Inferior parietal cortex (tissue), 1 donor: ENCODE results near the gene ZPBP2.
"Not testable (repeated sequence)": the region's sequence is repeated elsewhere in the genome, so short reads cannot be mapped to it uniquely, and the experiment has no call there.

Experiments used
- DNase-seq: peaks from one replicate; pipeline ENCODE4 v3.0.0-alpha.2; 2016; ENCODE audit errors: extremely low spot score

Gene ZPBP2, protein sequence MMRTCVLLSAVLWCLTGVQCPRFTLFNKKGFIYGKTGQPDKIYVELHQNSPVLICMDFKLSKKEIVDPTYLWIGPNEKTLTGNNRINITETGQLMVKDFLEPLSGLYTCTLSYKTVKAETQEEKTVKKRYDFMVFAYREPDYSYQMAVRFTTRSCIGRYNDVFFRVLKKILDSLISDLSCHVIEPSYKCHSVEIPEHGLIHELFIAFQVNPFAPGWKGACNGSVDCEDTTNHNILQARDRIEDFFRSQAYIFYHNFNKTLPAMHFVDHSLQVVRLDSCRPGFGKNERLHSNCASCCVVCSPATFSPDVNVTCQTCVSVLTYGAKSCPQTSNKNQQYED

DNA sequence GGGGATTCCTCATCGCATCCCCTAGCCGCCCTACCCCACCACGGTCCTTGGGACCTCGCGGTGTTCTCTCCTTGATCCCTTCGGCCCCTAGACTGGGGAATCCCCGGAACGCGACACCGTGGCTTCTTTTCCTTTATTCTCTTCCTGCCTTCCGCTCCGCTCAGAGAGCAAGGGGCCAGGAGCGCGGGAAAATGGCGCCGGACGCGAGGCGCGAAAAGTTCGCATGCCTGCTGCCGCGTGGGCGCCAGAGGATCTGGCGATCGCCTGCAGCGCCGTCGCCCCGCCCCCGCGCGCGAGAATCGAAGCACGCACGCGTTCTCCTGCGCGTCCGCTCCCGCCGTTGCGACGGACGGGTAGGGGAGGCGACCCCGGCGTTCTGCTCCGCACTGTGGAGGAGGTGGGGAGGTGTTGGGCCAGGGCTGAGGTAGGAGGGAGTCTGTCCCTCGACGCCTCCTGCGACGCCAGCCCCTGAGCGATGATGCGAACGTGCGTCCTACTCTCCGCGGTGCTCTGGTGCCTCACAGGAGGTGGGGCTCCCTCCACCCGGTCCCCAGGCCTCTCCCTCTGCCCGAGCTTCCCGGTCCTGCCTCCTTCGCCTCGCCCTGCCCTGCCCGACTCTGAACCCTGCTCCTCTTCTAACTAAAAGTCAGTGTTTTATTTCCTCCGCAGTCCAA lies at the start of gene ZPBP2:
ZPBP2 (plus strand) TSS at position 323 of the 674 bp plus-strand sequence; CDS start at position 476, 153 bp downstream.
- DNase-seq = no peak

DNA sequence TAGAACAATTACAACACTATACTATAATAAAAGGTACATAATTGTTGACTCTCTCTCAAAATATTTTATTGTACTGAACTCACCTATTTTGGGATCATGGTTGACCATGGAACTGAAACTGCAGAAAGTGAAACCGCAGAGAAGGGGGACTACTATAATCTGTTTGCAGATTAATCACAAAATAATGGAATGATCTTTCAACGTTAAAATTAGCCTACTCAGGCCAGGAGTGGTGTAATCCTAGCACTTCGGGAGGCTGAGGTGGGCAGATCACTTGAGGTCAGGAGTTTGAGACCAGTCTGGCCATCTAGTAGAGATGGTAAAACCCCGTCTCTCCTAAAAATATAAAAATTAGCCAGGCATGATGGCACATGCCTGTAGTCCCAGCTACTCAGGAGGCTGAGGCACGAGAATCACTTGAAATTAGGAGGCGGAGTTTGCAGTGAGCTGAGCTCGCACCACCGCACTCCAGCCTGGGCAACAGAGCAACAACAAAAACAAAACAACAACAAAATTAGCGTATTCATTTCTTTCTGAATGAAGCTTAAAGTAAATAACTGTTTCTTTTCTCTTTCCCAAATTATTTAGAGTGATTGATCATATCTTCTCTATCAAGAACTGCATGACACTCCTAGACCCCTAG lies 49.5 kb upstream of the ZPBP2 start:
- no peak for DNase-seq

DNA sequence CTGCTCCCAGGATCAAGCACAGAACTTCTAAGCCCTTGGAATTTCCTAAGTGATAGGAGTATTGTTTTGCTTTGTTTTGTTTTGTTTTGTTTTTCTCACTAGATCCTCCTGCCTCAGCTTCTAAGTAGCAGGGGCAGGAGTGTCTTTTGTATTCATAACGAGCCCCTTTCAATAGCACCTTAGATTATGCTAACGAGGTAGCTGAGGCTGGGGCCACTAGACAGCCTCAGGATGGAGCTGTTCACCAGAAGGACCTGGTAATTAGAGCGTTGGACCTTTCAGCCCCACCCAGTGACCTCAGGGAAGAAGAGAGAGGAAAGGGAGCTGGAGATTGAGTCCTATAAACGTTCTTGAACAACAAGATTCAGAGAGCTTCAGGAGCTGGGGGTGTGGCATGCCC lies 47.5 kb upstream of the ZPBP2 start:
- no peak for DNase-seq

DNA sequence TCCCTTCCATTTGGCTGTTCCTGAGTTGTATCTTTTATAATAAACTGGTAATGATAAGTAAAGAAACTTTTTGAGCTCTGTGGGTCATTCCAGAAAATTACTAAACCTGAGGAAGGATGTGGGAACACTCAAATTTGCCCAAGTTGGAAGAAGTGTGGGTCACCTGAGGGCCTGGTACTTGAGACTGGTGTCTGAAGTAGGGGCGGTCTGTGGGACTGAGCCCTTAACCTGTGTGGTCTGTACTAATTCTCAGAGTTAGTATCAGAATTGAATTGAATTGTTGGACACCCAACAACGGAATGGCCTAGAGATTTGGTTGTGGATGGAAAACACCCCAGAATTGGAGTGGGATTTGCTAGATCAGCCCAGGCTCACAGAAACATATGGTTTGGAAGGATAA lies 47.0 kb upstream of the ZPBP2 start:
- DNase-seq = no peak

DNA sequence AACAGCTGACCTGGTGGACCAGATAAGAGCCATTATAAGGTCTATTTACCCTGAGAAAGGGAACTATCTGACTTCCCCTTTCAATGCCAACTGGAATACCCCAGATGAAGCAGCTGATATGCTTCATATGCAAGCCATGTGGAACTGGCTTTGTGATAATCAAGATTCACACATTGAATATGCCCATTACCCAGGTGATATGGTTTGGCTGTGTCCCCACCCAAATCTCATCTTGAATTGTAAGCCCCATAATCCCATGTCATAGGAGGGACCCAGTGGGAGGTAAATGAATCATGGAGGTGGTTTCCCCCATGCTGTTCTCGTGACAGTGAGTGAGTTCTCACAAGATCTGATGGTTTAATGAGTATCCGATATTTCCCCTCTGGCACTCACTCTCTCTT lies 46.0 kb upstream of the ZPBP2 start:
- DNase-seq = no peak

DNA sequence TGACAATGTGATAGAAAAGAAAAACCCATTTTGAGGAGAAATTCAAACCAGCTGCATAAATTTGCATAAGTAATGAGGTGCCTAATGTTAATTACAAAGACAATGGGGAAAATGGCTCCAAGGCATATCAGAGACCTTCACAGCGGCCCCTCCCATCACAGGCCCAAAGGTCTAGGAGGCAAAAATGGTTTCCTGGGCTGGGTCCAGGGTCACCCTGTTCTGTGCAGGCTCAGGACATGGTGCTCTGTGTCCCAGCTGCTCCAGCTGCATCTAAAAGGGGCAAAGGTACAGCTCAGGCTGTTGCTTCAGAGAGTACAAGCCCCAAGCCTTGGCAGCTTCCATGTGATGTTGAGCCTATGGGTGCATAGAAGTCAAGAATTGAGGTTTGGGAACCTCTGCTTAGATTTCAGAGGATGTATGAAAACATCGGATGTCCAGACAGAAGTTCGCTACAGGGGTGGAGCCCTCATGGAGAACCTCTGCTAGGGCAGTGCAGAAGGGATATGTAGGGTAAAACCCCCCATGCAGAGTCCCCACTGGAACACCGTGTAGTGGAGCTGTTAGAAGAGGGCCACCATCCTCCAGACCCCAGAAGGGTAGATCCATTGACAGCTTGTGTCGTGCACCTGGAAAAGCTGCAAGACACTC lies 44.5 kb upstream of the ZPBP2 start:
- DNase-seq = no peak

DNA sequence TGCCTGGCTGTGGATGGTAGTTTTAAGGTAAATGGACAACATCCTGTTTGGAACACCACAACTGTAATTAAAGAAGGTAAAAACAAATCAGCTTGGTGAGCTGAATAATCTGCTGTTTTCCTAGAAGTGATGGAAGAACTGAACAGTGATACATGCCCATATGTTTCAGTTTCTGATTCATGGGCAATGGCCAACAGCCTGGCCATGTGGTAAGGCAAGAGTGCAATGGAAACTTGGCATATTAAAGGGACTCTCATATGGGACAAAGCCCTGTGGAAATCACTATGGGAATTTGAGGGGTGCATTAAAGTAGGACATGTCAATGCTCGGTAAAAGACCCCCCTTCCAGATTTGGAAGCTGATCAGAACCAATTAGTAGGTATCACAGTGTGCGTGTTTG lies 41.7 kb upstream of the ZPBP2 start:
- no peak for DNase-seq

DNA sequence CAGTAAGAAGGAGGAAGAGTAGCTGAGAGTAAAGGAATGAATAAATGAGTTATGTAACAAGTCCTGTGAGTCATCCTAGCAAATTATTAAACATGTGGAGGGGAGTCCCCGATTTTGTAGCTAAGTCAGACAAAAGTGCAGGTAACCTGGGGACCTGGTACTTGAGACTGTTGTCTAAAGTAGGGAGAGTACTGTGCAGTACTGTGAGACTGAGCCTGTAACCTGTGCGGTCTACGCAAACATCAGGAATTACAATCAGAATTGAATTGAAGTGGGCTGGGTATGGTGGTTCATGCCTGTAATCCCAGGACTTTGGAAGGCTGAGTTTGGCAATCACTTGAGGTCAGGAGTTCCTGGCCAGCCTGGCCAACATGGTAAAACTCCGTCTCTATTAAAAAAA lies 39.6 kb upstream of the ZPBP2 start:
- no peak for DNase-seq

DNA sequence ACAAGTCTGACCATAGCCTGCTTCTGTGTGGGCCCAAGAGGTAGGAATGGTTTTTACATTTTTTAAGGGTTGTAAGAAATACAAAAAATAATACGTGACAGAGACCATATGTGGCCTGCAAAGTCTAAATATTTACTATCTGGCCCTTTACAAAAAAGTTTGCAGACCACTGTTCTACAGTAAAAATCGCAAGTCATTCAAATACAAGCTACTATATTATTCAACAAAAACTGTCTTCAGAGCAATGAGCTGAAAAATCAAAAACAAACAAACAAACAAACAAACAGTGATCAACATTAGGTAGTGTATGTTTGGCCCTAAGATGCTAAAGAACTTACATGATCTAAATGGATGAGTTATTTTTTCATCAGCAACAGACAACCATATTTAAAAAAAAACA lies 36.4 kb upstream of the ZPBP2 start:
- DNase-seq = no peak

DNA sequence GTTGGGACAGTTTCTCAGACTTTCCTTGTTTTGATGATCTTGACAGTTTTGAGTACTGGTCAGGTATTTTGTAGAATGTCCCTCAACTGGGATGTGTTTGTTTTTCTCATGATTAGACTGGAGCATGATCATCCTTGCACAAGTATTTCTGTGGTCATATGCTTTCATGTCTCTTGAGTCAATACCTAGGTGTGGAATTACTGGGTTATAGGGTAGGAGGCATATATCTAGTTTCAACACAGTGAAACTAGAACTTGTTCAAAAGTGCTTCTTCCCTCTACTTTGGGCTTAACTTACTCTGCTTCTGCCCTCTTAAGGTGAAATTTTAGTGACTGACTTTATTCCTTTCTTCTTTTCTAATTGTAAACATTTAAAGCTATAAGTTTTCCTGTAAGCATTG lies 34.0 kb upstream of the ZPBP2 start:
- no peak for DNase-seq

DNA sequence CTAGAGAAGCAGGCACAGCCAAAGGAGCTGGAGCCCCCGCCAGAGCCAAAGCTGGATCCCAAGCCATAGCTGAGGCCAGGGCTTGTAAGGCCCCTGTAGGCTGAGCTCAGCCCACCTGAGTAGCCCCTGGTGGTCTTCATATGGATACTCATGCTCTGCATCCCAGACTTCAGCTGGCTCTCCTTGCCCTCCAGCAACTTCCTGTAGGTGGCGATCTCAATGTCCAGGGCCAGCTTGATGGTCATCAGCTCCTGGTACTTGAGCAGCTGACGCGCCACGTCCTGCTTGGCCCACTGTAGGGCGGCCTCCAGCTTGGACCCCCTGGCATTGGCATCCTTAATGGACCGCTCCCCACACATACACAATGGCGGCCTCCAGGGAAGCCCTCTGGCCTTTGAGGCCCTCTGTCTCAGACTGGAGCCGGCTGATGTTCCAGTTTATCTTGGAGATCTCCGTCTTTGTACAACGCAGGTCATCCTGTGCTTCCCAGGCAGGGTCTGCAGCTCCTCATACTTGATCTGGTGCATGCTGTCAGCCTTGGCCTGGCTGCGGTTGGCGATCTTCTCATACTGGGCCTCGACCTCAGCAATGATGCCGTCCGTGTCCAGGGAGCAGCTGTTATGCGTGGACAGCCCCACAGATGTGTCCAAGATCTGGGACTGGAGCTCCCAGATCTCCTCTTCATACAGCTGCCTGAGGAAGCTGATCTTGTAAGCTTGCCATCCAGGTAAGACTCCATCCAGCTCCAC lies 32.8 kb upstream of the ZPBP2 start:
- no peak for DNase-seq

DNA sequence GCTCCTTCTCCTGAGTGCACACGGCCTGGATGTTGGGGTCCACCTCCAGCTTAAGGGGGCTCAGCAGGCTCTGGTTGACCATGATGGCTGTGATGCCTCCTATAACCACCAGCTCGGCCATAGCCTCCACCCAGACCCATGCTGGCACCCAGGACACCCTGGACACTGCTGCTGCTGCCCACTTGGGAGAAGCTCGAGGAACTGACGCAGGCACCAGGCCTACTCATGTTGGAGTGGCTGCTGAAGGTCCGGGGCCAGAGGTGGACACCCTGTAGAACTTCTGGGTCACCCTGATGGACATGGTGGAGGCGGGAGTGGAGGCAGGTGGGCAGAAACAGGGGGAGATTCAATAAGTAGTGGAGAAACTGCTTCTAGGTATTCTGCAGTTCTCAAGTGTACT lies 31.9 kb upstream of the ZPBP2 start:
- no peak for DNase-seq

DNA sequence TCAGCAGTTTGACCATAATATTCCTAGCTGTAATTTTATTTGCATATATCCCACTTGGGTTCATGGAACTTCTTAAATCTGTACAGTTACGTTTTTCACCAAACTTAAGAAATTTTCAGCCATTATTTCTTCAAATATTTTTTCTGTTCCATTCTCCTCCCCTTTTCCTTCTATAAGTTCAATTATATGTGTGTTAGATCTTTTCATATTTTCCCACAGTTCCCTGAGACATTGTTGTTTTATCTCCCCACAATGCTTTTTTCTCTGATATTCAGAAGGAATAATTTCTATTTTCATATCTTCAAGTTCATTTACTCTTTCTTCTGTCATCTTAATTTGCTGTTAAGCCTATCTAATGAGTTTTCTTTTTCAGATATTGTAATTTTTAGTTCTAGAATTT lies 29.9 kb upstream of the ZPBP2 start:
- DNase-seq = no peak

DNA sequence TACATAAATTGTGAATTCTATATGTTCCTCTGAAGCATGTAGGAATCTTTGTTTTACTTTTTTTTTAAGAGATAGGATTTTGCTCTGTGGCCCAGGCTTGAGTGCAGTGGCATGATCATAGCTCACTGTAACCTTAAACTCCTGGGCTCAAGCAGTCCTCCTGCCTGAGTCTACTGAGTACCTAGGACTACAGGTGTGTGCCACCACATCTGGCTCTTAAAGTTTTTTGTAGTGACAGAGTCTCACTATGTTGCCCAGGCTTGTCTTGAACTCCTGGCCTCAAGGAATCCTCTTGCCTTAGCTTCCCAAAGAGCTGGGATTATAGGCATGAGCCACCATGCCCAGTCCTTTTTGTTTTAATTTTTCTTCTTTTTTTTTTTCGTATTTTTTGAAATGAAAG lies 29.2 kb upstream of the ZPBP2 start:
- DNase-seq = no peak

DNA sequence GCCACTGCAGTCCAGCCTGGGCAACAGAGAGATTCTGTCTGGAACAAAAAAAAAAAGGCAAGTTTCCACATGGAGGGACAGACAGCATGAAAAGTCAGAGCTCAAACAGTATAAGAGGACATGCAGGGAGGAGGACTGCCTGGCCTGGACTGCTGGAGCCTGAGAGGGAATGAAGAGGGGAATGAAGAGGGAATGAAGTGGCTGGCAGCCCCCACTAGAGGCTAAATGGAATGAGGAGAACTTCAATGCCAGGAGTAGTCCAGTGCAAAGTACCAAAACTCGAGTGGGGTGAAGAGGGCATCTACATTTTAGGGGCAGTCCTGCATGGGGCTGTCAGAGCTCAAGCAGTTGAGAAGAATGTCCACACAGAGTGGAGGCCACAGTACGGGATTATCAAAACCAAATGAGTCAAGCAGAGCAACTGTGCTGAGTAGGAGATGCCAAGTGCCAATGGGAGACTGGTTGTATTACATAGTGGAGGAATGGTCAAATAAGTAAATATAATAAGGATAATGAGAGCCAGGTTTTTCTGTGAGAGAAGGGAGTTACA lies 26.8 kb upstream of the ZPBP2 start:
- no peak for DNase-seq

DNA sequence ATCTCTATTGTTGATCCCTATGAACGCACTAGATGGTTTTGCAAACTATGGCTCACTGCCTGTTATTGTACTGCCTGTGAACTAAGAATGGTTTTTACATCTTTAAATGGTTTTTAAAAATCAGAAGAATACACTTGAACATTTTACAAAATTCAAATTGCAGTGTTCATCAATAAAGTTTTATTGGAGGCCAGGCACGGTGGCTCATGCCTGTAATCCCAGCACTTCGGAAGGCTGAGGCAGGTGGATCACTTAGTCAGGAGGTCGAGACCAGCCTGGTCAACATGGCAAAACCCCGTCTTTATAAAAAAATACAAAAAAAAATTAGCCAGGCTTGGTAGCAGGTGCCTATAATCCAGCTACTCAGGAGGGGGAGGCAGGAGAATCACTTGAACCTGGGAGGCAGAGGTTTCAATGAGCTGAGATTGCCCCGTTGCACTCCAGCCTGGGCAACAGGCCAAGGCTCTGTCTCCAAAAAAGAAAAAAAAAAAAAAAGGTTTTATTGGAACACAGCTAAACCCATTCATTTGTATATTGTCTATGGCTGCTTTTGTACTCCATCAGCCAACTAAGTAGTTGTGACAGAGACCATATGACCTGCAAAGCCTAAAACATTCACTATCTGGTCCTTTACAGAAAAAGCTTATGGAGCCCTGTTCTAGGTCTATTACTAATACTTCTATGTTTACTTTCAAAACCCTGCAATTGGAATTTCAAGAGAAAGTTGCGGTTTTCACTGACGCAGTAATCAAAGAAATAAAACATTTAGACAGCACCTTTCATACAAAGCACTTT lies 22.8 kb upstream of the ZPBP2 start:
- DNase-seq = no peak

DNA sequence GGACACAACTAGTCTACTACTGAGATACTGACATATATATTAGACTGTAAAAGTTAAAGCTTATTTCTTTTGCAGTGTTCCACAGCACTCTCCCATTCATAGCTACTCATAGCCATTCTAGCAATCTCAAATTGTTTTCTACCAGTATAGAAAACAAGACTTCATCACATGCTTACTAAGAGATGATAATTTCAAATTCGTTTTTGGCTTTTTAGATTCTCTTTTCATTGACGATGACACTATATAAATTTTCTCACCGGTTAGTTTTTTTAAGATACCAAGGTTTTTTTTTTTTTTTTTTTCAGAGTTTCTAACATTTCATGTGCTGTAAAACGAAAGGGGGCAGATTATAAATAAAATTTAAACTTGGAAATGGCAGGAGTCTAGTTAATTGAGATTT lies 21.8 kb upstream of the ZPBP2 start:
- no peak for DNase-seq

DNA sequence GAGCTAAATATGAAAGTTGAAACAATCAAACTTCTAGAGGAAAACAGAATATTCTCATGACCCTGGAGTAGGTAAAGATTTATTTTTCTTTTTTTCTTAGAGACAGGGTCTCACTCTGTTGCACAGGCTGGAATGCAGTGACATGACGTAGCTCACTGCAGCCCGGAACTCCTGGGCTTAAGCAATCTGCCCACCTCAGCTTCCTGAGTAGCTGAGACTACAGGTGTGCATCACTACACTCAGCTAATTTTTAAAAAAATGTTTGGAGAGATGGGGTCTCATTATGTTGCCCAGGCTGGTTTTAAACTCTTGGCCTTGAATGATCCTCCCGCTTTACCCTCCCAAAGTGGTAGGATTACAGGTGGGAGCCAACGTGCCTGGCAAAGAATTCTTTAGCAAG lies 19.4 kb upstream of the ZPBP2 start:
- DNase-seq = no peak

DNA sequence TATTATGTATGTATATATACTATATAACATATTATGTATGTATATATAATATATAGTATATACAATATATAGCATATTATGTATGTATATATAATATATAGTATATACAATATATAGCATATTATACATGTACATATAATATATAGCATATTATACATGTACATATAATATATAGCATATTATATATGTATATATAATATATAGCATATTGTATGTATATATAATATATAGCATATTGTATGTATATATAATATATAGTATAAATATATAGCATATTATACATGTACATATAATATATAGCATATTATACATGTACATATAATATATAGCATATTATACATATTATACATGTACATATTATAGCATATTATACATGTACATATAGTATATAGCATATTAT lies 17.8 kb upstream of the ZPBP2 start:
- not testable (repeated sequence) for DNase-seq

DNA sequence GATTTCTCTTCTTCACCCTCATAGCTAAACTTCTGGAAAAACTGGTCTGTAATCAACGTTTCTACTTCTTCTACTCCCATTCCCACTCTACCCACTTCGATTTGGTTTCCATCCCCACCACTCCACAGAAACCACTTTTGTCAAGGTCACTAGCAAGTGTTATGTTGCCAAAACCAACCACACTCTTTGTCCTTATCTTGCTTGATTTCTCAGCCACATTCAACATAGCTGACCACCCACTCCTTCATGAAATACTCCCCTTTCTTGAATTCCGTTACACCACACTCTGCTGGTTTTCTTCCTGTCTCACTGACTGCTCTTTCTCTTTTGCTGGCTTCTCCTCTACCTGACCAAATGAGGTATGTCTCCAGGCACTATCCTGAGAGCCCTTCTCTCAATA lies 15.8 kb upstream of the ZPBP2 start:
- no peak for DNase-seq

DNA sequence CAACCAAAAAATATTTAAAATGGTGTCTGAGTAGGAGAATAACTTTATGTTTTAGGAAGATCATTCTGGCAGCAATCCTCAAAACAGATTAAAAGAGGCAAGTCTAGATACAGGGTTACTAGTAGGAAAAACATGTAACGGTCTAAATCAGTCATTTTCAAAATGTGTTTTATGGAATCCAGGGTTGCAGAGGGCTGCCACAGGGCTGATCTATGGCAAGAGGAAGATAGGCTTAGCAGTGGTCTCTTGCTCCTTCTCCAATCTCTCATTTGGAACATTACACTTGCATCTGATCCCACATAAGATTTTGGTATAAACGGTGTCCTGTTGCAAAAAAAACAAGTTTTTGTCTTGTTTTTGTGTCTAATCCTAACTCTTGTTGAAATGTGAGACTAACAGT lies 13.1 kb upstream of the ZPBP2 start:
- no peak for DNase-seq
